Panc1 (cell line): ENCODE measurements around the gene IL16. TPM values are rescaled to one million over a fixed set of nuclear protein-coding genes. Genes with fewer than 3 reads are reported as not detected.
A peak's percentile ranks its signal among the peaks of the same experiment; 100 is the strongest.

Experiments used
- ATAC-seq: fragments of 200-7000 bp; cut with Tn5 transposase; 2 replicates; pipeline ENCODE4 v1.9.1; 2020; ENCODE audit warnings: mild to moderate bottlenecking, moderate library complexity
- BruUV-seq: library from RNA; stranded (reverse); fragments of 400-500 nt; replicated peaks from 2 replicates; lab custom pipeline; 2021; lab: Mats Ljungman, UMichigan
- CTCF ChIA-PET: fragments of 300-600 bp; sonication (Branson Sonifier 250); formaldehyde crosslinking; loops from one replicate; lab custom pipeline; 2022; ENCODE audit warnings: antibody characterized with exemption; lab: Charles Lee
- POLR2A ChIA-PET: fragments of 300-600 bp; sonication (Branson Sonifier 250); formaldehyde crosslinking; loops from one replicate; lab custom pipeline; 2022; ENCODE audit warnings: antibody characterized with exemption; lab: Charles Lee
- DNase-seq: peaks from one replicate; pipeline ENCODE4 v3.0.0-alpha.2; 2010; ENCODE audit warnings: low read depth, low spot score
- H3K27ac ChIP-seq: 2 replicates; pipeline ENCODE4 v1.5.1; 2011; ENCODE audit warnings: mild to moderate bottlenecking, low read length, inconsistent platforms
- H3K27me3 ChIP-seq: fragments of 200-500 bp; sonication (Bioruptor generic); 2 replicates; pipeline ENCODE4 v1.6.0; 2014; ENCODE audit warnings: low read length, inconsistent platforms; ENCODE audit not compliant: control insufficient read depth, insufficient read depth
- H3K36me3 ChIP-seq: fragments of 200-500 bp; sonication (Bioruptor generic); 2 replicates; pipeline ENCODE4 v1.5.1; 2014; ENCODE audit warnings: inconsistent platforms, mild to moderate bottlenecking, low read length, moderate library complexity; ENCODE audit not compliant: control insufficient read depth, insufficient read depth
- H3K4me1 ChIP-seq: 2 replicates; pipeline ENCODE4 v1.5.1; 2011; ENCODE audit warnings: inconsistent platforms, mild to moderate bottlenecking, low read length, moderate library complexity; ENCODE audit not compliant: control insufficient read depth, insufficient read depth
- H3K4me3 ChIP-seq, 2 experiments: 2 replicates each; pipeline ENCODE4 v1.5.1; 2011 to 2012; ENCODE audit warnings: low read depth in 2 of 2, low read length in 2 of 2, mild to moderate bottlenecking in 2 of 2, inconsistent platforms in 1 of 2, moderate library complexity in 1 of 2
- H3K9me3 ChIP-seq: fragments of 200-500 bp; sonication (Bioruptor generic); 2 replicates; pipeline ENCODE4 v1.5.1; 2014; ENCODE audit warnings: low read depth, mild to moderate bottlenecking, inconsistent platforms, low read length, moderate library complexity; ENCODE audit not compliant: control insufficient read depth, insufficient read depth
- POLR2AphosphoS5 ChIP-seq: IDR thresholded peaks from 2 replicates; pipeline ENCODE4 v1.6.1; 2012; ENCODE audit warnings: mild to moderate bottlenecking, low read depth, low read length, moderate library complexity
- SIN3A ChIP-seq: IDR thresholded peaks from 2 replicates; pipeline ENCODE4 v1.6.1; 2012; ENCODE audit warnings: low read depth, mild to moderate bottlenecking, low read length, moderate library complexity, borderline replicate concordance; ENCODE audit not compliant: insufficient read depth
- TCF7L2 ChIP-seq: IDR thresholded peaks from 2 replicates; pipeline ENCODE4 v1.6.1; 2011; ENCODE audit warnings: mild to moderate bottlenecking, low read depth, low read length, inconsistent platforms
- in situ Hi-C: cut with HindIII; loops from 2 replicates; pipeline ENCODE4 v1.10.0; 2016; ENCODE audit warnings: low sequenced_read_pairs, low pct_unique_long_range_greater_than_20kb
- intact Hi-C: fragments of 100-400 bp; cut with micrococcal nuclease; formaldehyde crosslinking; loops from one replicate; pipeline ENCODE4 v1.10.0; 2022; ENCODE audit not compliant: unreplicated experiment
- total RNA-seq: library from RNA; stranded (reverse); gene quantifications from one replicate; pipeline ENCODE4 v1.2.1, GENCODE V29; 2021; ENCODE audit not compliant: unreplicated experiment
- TF ChIP-seq, protein P1 (sequence below), 2 experiments: IDR thresholded peaks; 2 replicates each; pipeline ENCODE4 v1.6.1; 2011 to 2012; ENCODE audit warnings: low read depth in 2 of 2, control low read depth in 1 of 2, low read length in 1 of 2, mild to moderate bottlenecking in 1 of 2, moderate library complexity in 1 of 2; ENCODE audit not compliant: insufficient read depth in 1 of 2
- TF ChIP-seq, protein P2 (sequence below): fragments of 450-650 bp; IDR thresholded peaks from 2 replicates; pipeline ENCODE4 v1.5.1; 2017; ENCODE audit warnings: mild to moderate bottlenecking

The IL16 gene
- total RNA-seq, 1 experiment from 2014 or later = 1.0 TPM

GRCh38 chr15:81195339-81195864 is 1.3 kb upstream of the IL16 start:
- Histone ChIP-seq H3K9me3 (no peaks in the 10 kb centered on the region), H3K27me3 (0 out of 2 replicates have a peak, but pooled peaks cover 6% of the 10 kb centered on the region), H3K27ac (no peak overlapping the region), H3K4me1 (no peaks in the 10 kb centered on the region), H3K36me3 (no peaks in the 10 kb centered on the region), H3K4me3 (no peak overlapping the region)
- ChIA-PET CTCF (no interaction called here), POLR2A (no interaction called here)
- no TSS peak for BruUV-seq
- in situ Hi-C loops = no loop called here
- TF ChIP-seq TCF7L2 (no peak), POLR2AphosphoS5 (no peak), SIN3A (no peak)
- TF ChIP-seq, protein P1, sequence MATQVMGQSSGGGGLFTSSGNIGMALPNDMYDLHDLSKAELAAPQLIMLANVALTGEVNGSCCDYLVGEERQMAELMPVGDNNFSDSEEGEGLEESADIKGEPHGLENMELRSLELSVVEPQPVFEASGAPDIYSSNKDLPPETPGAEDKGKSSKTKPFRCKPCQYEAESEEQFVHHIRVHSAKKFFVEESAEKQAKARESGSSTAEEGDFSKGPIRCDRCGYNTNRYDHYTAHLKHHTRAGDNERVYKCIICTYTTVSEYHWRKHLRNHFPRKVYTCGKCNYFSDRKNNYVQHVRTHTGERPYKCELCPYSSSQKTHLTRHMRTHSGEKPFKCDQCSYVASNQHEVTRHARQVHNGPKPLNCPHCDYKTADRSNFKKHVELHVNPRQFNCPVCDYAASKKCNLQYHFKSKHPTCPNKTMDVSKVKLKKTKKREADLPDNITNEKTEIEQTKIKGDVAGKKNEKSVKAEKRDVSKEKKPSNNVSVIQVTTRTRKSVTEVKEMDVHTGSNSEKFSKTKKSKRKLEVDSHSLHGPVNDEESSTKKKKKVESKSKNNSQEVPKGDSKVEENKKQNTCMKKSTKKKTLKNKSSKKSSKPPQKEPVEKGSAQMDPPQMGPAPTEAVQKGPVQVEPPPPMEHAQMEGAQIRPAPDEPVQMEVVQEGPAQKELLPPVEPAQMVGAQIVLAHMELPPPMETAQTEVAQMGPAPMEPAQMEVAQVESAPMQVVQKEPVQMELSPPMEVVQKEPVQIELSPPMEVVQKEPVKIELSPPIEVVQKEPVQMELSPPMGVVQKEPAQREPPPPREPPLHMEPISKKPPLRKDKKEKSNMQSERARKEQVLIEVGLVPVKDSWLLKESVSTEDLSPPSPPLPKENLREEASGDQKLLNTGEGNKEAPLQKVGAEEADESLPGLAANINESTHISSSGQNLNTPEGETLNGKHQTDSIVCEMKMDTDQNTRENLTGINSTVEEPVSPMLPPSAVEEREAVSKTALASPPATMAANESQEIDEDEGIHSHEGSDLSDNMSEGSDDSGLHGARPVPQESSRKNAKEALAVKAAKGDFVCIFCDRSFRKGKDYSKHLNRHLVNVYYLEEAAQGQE (IDR thresholded peaks at IDR 0.05; ENCODE audit: insufficient read depth in 1 of 2, low read depth in 2 of 2, low read length in 1 of 2) = no peak
- TF ChIP-seq, protein P2, sequence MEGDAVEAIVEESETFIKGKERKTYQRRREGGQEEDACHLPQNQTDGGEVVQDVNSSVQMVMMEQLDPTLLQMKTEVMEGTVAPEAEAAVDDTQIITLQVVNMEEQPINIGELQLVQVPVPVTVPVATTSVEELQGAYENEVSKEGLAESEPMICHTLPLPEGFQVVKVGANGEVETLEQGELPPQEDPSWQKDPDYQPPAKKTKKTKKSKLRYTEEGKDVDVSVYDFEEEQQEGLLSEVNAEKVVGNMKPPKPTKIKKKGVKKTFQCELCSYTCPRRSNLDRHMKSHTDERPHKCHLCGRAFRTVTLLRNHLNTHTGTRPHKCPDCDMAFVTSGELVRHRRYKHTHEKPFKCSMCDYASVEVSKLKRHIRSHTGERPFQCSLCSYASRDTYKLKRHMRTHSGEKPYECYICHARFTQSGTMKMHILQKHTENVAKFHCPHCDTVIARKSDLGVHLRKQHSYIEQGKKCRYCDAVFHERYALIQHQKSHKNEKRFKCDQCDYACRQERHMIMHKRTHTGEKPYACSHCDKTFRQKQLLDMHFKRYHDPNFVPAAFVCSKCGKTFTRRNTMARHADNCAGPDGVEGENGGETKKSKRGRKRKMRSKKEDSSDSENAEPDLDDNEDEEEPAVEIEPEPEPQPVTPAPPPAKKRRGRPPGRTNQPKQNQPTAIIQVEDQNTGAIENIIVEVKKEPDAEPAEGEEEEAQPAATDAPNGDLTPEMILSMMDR = no peak
- ATAC-seq (0 out of 2 replicates have a peak, but pooled peaks have one; percentile 28), DNase-seq (no peak)
- intact Hi-C loops = no loop called here

DNA sequence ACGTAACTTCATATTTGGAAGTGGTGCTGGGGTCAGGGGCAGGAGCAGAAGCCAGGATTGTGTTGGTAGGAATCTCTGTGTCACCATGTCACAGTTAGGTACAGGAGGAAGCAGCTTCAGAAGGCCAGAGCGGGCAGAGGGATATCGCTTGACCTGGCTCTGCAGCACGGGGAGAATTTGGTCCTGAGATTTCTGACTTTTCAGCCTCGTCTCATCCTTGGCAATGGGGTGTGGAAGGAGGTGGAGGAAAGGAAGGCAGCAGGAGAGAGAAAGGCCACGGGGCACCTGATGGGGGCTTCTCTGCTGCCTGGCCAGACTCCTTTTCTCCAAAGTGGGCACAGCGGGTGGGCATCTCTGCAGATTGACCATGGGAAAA is 564 bp downstream of the IL16 start:
- H3K4me1 ChIP-seq = no peaks in the 10 kb centered on the region
- DNase-seq = no peak
- POLR2A ChIA-PET = no interaction called here
- 0 out of 2 replicates have a peak, but pooled peaks cover 2% of the 10 kb centered on the region for H3K27me3 ChIP-seq
- BruUV-seq = no TSS peak
- no peaks in the 10 kb centered on the region for H3K36me3 ChIP-seq
- in situ Hi-C loops = no loop called here
- CTCF ChIA-PET = no interaction called here
- H3K4me3 ChIP-seq = no peak overlapping the region
- no peaks in the 10 kb centered on the region for H3K9me3 ChIP-seq
- TF ChIP-seq SIN3A (no peak), POLR2AphosphoS5 (no peak), TCF7L2 (no peak)
- TF ChIP-seq, protein P2 = no peak
- TF ChIP-seq, protein P1 (IDR thresholded peaks at IDR 0.05; ENCODE audit: insufficient read depth in 1 of 2, low read depth in 2 of 2, low read length in 1 of 2) = no peak
- ATAC-seq = 0 out of 2 replicates have a peak, but pooled peaks have one; percentile 34
- intact Hi-C loops = no loop called here
- H3K27ac ChIP-seq = no peak overlapping the region
